ENCODE measurements around the gene LYL1. TPM values are rescaled to one million over a fixed set of nuclear protein-coding genes. Genes with fewer than 3 reads are reported as not detected.

LYL1 gene
- total and polyA plus RNA-seq, 2 of the 13 experiments (the other 11 are each of a cell fraction or from before 2014, with no cell fraction given) = 0.75 to 0.92 TPM

- TF ChIP-seq TMF1 (CRISPR knock-in tag; IDR thresholded peaks at IDR 0.05; ENCODE audit: low read depth) (no peak), KDM1A (CRISPR knock-in tag; IDR thresholded peaks at IDR 0.05) (no peak), ZNF446 (CRISPR knock-in tag; IDR thresholded peaks at IDR 0.05) (no peak), TCF7L2 (IDR thresholded peaks at IDR 0.05; ENCODE audit: low read depth, low read length) (no peak), THAP11 (CRISPR knock-in tag; IDR thresholded peaks at IDR 0.05) (0 out of 2 replicates have a peak, but pooled peaks have one; percentile 35), TOE1 (CRISPR knock-in tag; IDR thresholded peaks at IDR 0.05) (no peak), YEATS2 (CRISPR knock-in tag; IDR thresholded peaks at IDR 0.05; ENCODE audit: borderline replicate concordance) (no peak), ZBTB1 (CRISPR knock-in tag; IDR thresholded peaks at IDR 0.05; ENCODE audit: borderline replicate concordance) (no peak), RCOR2 (CRISPR knock-in tag; IDR thresholded peaks at IDR 0.05) (peak; percentile 79; the same call in 1 of the 2 replicates), ZNF7 (CRISPR knock-in tag; IDR thresholded peaks at IDR 0.05) (no peak), FUBP1 (CRISPR knock-in tag; IDR thresholded peaks at IDR 0.05; ENCODE audit: borderline replicate concordance) (no peak), ZNF775 (CRISPR knock-in tag; IDR thresholded peaks at IDR 0.05; ENCODE audit: borderline replicate concordance) (no peak), ZBTB43 (CRISPR knock-in tag; conservative IDR thresholded peaks at IDR 0.05) (no peak)
- TF ChIP-seq, protein P1, sequence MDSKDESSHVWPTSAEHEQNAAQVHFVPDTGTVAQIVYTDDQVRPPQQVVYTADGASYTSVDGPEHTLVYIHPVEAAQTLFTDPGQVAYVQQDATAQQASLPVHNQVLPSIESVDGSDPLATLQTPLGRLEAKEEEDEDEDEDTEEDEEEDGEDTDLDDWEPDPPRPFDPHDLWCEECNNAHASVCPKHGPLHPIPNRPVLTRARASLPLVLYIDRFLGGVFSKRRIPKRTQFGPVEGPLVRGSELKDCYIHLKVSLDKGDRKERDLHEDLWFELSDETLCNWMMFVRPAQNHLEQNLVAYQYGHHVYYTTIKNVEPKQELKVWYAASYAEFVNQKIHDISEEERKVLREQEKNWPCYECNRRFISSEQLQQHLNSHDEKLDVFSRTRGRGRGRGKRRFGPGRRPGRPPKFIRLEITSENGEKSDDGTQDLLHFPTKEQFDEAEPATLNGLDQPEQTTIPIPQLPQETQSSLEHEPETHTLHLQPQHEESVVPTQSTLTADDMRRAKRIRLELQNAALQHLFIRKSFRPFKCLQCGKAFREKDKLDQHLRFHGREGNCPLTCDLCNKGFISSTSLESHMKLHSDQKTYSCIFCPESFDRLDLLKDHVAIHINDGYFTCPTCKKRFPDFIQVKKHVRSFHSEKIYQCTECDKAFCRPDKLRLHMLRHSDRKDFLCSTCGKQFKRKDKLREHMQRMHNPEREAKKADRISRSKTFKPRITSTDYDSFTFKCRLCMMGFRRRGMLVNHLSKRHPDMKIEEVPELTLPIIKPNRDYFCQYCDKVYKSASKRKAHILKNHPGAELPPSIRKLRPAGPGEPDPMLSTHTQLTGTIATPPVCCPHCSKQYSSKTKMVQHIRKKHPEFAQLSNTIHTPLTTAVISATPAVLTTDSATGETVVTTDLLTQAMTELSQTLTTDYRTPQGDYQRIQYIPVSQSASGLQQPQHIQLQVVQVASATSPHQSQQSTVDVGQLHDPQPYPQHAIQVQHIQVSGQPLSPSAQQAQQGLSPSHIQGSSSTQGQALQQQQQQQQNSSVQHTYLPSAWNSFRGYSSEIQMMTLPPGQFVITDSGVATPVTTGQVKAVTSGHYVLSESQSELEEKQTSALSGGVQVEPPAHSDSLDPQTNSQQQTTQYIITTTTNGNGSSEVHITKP (CRISPR knock-in tag; IDR thresholded peaks at IDR 0.05; ENCODE audit: low read depth) = no peak
- TF ChIP-seq, protein P2, sequence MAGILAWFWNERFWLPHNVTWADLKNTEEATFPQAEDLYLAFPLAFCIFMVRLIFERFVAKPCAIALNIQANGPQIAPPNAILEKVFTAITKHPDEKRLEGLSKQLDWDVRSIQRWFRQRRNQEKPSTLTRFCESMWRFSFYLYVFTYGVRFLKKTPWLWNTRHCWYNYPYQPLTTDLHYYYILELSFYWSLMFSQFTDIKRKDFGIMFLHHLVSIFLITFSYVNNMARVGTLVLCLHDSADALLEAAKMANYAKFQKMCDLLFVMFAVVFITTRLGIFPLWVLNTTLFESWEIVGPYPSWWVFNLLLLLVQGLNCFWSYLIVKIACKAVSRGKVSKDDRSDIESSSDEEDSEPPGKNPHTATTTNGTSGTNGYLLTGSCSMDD (CRISPR knock-in tag; IDR thresholded peaks at IDR 0.05) = no peak
- TF ChIP-seq, protein P3, sequence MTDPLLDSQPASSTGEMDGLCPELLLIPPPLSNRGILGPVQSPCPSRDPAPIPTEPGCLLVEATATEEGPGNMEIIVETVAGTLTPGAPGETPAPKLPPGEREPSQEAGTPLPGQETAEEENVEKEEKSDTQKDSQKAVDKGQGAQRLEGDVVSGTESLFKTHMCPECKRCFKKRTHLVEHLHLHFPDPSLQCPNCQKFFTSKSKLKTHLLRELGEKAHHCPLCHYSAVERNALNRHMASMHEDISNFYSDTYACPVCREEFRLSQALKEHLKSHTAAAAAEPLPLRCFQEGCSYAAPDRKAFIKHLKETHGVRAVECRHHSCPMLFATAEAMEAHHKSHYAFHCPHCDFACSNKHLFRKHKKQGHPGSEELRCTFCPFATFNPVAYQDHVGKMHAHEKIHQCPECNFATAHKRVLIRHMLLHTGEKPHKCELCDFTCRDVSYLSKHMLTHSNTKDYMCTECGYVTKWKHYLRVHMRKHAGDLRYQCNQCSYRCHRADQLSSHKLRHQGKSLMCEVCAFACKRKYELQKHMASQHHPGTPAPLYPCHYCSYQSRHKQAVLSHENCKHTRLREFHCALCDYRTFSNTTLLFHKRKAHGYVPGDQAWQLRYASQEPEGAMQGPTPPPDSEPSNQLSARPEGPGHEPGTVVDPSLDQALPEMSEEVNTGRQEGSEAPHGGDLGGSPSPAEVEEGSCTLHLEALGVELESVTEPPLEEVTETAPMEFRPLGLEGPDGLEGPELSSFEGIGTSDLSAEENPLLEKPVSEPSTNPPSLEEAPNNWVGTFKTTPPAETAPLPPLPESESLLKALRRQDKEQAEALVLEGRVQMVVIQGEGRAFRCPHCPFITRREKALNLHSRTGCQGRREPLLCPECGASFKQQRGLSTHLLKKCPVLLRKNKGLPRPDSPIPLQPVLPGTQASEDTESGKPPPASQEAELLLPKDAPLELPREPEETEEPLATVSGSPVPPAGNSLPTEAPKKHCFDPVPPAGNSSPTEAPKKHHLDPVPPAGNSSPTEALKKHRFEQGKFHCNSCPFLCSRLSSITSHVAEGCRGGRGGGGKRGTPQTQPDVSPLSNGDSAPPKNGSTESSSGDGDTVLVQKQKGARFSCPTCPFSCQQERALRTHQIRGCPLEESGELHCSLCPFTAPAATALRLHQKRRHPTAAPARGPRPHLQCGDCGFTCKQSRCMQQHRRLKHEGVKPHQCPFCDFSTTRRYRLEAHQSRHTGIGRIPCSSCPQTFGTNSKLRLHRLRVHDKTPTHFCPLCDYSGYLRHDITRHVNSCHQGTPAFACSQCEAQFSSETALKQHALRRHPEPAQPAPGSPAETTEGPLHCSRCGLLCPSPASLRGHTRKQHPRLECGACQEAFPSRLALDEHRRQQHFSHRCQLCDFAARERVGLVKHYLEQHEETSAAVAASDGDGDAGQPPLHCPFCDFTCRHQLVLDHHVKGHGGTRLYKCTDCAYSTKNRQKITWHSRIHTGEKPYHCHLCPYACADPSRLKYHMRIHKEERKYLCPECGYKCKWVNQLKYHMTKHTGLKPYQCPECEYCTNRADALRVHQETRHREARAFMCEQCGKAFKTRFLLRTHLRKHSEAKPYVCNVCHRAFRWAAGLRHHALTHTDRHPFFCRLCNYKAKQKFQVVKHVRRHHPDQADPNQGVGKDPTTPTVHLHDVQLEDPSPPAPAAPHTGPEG (CRISPR knock-in tag; IDR thresholded peaks at IDR 0.05) = no peak
Measured at GRCh38 chr19:13051557-13052165, 51.0 kb downstream of the LYL1 start (continued).
